ENCODE data around the gene MAP7. TPM values are rescaled to one million over a fixed set of nuclear protein-coding genes. Genes with fewer than 3 reads are reported as not detected.

MAP7 gene
- total RNA-seq, 2 experiments from 2014 or later: 0.78 to 1.0 TPM

DNA sequence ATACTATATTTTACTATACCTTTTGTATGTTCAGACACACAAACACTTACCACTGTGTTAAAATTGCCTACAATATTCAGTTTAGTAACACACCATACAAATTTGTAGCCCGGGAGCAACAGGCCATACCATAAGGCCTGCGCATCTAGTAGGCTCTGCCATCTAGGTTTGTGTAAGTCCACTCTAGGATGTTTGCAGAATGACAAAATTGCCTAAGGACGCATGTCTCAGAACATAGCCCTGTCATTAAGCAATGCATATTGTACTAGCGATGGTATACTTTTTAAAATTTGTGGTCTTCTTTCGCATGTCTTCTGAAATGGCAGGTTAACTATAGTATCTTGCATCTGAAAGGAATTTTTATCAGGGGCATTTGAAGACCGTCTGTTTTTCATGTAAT is 26.6 kb upstream of the MAP7 start:
- peaks cover 24% of the 10 kb centered on the region for H3K36me3 Mint-ChIP-seq
- H3K9me3 Mint-ChIP-seq: peaks cover 4% of the 10 kb centered on the region
- no peak overlapping the region for H3K27ac Mint-ChIP-seq
- DNase-seq: no peak
- H3K4me3 Mint-ChIP-seq: no peak overlapping the region
- H3K27me3 Mint-ChIP-seq: no peaks in the 10 kb centered on the region
- H3K4me1 Mint-ChIP-seq: no peaks in the 10 kb centered on the region

- H3K27me3 Mint-ChIP-seq: no peaks in the 10 kb centered on the region
- no peak overlapping the region for H3K27ac Mint-ChIP-seq
- peaks cover 10% of the 10 kb centered on the region for H3K9me3 Mint-ChIP-seq
- DNase-seq: no peak
- no peak overlapping the region for H3K4me3 Mint-ChIP-seq
- no peaks in the 10 kb centered on the region for H3K4me1 Mint-ChIP-seq
- peaks cover 31% of the 10 kb centered on the region for H3K36me3 Mint-ChIP-seq
Observed at GRCh38 chr6:136571496-136571895, 21.3 kb upstream of the MAP7 start.

DNA sequence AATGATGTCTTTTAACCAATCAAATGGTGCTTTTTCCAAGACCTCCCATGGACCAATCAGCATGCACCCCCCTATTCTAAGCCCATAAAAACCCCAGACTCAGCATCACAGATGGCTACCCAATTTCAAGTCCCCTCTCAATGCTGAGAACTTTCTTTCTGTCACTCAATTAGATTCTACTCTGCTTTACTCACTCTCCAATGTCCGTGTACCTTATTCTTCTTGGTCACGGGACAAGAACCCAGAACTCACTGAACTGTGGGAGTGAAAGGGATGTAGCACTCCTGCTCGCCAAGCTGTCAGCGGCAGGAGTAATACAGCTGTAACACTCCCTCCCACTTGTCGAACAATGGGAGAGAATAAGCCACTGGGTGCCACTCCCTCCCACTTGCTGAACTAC is 20.8 kb upstream of the MAP7 start:
- H3K4me3 Mint-ChIP-seq: no peak overlapping the region
- H3K9me3 Mint-ChIP-seq: peaks cover 10% of the 10 kb centered on the region
- H3K4me1 Mint-ChIP-seq: no peaks in the 10 kb centered on the region
- H3K27ac Mint-ChIP-seq: no peak overlapping the region
- no peaks in the 10 kb centered on the region for H3K27me3 Mint-ChIP-seq
- no peak for DNase-seq
- H3K36me3 Mint-ChIP-seq: peaks cover 31% of the 10 kb centered on the region

DNA sequence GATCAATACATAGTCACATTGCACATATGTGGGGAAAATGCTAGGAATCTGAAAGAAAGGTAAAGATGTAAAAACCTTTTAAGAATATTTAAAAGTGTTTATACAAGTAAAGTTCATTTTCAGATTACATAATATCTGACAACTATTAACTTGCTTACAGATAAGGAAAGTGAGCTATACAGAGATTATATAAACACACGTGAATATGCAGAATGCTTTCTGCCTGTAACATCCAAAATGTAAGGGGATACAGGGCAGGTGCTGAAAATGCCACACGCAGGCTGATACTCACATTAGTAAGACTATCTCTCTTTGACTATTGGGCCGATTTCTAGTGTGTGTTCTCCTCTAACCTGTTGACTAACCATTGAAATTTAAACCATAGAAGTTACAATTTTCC is 17.9 kb upstream of the MAP7 start:
- Mint-ChIP-seq H3K27me3 (no peaks in the 10 kb centered on the region), H3K27ac (no peak overlapping the region), H3K4me3 (no peak overlapping the region), H3K36me3 (peaks cover 17% of the 10 kb centered on the region), H3K9me3 (peaks cover 6% of the 10 kb centered on the region), H3K4me1 (no peaks in the 10 kb centered on the region)
- no peak for DNase-seq

- no peaks in the 10 kb centered on the region for H3K27me3 Mint-ChIP-seq
- no peak for DNase-seq
- no peaks in the 10 kb centered on the region for H3K4me1 Mint-ChIP-seq
- no peak overlapping the region for H3K4me3 Mint-ChIP-seq
- peaks cover 16% of the 10 kb centered on the region for H3K36me3 Mint-ChIP-seq
- no peak overlapping the region for H3K27ac Mint-ChIP-seq
- peaks cover 6% of the 10 kb centered on the region for H3K9me3 Mint-ChIP-seq
Observed at GRCh38 chr6:136567688-136568087, 17.5 kb upstream of the MAP7 start.

- no peak overlapping the region for H3K27ac Mint-ChIP-seq
- peaks cover 16% of the 10 kb centered on the region for H3K36me3 Mint-ChIP-seq
- DNase-seq: no peak
- no peaks in the 10 kb centered on the region for H3K4me1 Mint-ChIP-seq
- peaks cover 6% of the 10 kb centered on the region for H3K9me3 Mint-ChIP-seq
- H3K27me3 Mint-ChIP-seq: no peaks in the 10 kb centered on the region
- H3K4me3 Mint-ChIP-seq: no peak overlapping the region
Observed at GRCh38 chr6:136566851-136567250, 16.6 kb upstream of the MAP7 start.

- Mint-ChIP-seq H3K4me1 (no peaks in the 10 kb centered on the region), H3K27me3 (no peaks in the 10 kb centered on the region), H3K9me3 (no peaks in the 10 kb centered on the region), H3K36me3 (peaks cover 13% of the 10 kb centered on the region), H3K4me3 (no peak overlapping the region), H3K27ac (no peak overlapping the region)
- DNase-seq: no peak
Observed at GRCh38 chr6:136566007-136566487, 15.8 kb upstream of the MAP7 start.

DNA sequence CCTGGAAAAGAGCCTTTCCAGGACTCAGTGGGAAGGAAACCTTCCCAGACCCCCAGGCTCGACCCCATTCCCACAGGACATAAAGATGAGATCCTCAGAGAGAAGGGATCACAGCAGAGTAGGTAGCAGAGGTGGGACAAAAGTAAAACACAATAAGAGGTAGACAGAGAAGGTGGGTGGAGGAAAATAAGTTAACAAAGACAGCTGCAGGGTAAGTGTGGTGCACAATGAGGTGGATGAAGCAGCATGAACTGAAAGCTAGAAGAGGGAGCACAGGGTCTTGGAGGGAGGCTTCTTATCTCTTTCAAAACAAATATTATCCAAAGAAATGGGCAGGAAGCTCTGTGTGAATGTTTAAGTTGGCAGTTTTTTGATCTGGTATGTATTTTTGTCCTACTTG is 14.0 kb upstream of the MAP7 start:
- no peaks in the 10 kb centered on the region for H3K4me1 Mint-ChIP-seq
- no peaks in the 10 kb centered on the region for H3K27me3 Mint-ChIP-seq
- no peak overlapping the region for H3K27ac Mint-ChIP-seq
- H3K9me3 Mint-ChIP-seq: no peaks in the 10 kb centered on the region
- H3K36me3 Mint-ChIP-seq: peaks cover 10% of the 10 kb centered on the region
- no peak overlapping the region for H3K4me3 Mint-ChIP-seq
- DNase-seq: no peak

- H3K27ac Mint-ChIP-seq: no peak overlapping the region
- peaks cover 10% of the 10 kb centered on the region for H3K36me3 Mint-ChIP-seq
- no peaks in the 10 kb centered on the region for H3K9me3 Mint-ChIP-seq
- H3K4me1 Mint-ChIP-seq: no peaks in the 10 kb centered on the region
- no peaks in the 10 kb centered on the region for H3K27me3 Mint-ChIP-seq
- no peak for DNase-seq
- no peak overlapping the region for H3K4me3 Mint-ChIP-seq
Observed at GRCh38 chr6:136563386-136564152, 13.3 kb upstream of the MAP7 start.

- Mint-ChIP-seq H3K27me3 (no peaks in the 10 kb centered on the region), H3K9me3 (no peaks in the 10 kb centered on the region), H3K36me3 (peaks cover 15% of the 10 kb centered on the region)
Observed at GRCh38 chr6:136562211-136562610, 12.0 kb upstream of the MAP7 start.

DNA sequence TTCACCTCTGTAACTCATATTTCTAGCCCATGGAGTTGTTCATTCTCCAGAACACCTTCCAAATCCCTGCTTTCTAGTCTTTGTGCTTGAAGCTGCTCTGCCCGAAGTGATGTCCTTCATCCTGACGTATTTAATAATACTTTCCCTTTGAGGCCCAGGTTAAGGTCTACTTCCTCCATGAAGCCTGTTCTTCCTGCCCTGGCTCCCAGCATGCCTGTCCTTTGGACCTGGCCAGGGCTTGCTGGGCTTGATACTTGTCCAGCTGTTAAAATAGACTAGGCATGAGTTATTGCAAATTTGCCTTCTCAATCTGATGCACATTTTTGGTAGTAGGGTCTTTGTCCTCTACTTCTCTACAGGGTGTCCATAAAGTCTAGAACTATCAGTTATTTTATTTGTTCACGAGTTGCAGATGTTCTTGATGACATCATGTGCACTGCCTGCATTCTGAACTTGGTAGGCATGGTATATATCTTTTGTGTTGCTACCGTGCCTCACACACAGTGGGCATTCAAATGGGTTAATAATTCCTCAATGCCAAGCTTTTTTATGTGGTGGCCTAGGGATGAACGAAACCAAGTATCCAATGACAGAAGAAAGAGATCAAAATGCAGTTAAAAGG is 3.1 kb upstream of the MAP7 start:
- no peak overlapping the region for H3K4me3 Mint-ChIP-seq

More at GRCh38 chr6:136562211-136562610, 12.0 kb upstream of the MAP7 start:
- Mint-ChIP-seq H3K4me1 (no peaks in the 10 kb centered on the region), H3K4me3 (no peak overlapping the region), H3K27ac (no peak overlapping the region)
- no peak for DNase-seq

DNA sequence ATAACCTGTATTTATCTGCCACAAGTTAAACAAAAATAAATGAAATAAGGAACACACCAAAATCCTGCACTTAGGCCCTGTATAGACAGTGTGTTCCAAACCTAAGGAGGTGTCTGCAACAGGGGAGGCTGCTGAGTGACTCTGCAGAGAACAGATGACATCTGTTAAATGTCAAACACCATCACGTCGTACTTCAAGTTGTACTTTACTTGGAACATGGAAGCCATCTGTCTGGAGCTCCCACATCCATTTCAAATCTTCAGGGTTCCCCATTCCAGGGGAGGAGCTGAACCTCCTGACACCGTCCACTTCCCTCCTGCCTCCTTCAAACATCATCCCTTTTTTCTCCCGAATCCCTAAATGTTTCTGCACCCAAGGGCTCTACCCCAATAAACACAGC is 1.8 kb upstream of the MAP7 start:
- H3K27ac Mint-ChIP-seq: no peak overlapping the region
- H3K4me3 Mint-ChIP-seq: no peak overlapping the region
- no peaks in the 10 kb centered on the region for H3K9me3 Mint-ChIP-seq
- DNase-seq: no peak
- peaks cover 50% of the 10 kb centered on the region for H3K27me3 Mint-ChIP-seq
- no peaks in the 10 kb centered on the region for H3K36me3 Mint-ChIP-seq
- H3K4me1 Mint-ChIP-seq: no peaks in the 10 kb centered on the region

More for the DNA sequence above, 3.1 kb upstream of the MAP7 start:
- peaks cover 38% of the 10 kb centered on the region for H3K27me3 Mint-ChIP-seq
- no peak overlapping the region for H3K27ac Mint-ChIP-seq
- H3K36me3 Mint-ChIP-seq: peaks cover 5% of the 10 kb centered on the region
- no peaks in the 10 kb centered on the region for H3K9me3 Mint-ChIP-seq
- DNase-seq: no peak
- H3K4me1 Mint-ChIP-seq: no peaks in the 10 kb centered on the region

- H3K27ac Mint-ChIP-seq: no peak overlapping the region
- H3K9me3 Mint-ChIP-seq: no peaks in the 10 kb centered on the region
- no peak for DNase-seq
- no peak overlapping the region for H3K4me3 Mint-ChIP-seq
- H3K27me3 Mint-ChIP-seq: peaks cover 60% of the 10 kb centered on the region
- H3K36me3 Mint-ChIP-seq: no peaks in the 10 kb centered on the region
- no peaks in the 10 kb centered on the region for H3K4me1 Mint-ChIP-seq
Observed at GRCh38 chr6:136551103-136551502, 881 bp upstream of the MAP7 start.

DNA sequence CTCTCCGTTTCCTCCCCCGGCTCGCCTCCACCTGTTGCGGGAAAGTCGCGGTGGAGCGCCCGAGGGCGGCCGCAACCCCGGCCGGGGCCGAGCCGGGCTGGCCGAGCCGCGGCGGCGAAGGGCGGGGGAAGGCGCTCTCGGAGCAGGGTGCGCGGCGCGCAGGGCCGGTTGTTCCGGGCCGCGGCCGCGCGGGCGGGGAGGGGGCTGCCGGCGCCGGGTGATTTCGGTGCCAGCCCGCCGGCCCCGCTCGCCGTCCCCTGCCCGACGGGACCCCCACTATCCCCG is 235 bp downstream of the MAP7 start:
- peaks cover 69% of the 10 kb centered on the region for H3K27me3 Mint-ChIP-seq
- peak overlapping the region; percentile 23 for H3K4me3 Mint-ChIP-seq
- no peaks in the 10 kb centered on the region for H3K36me3 Mint-ChIP-seq
- H3K27ac Mint-ChIP-seq: no peak overlapping the region
- no peaks in the 10 kb centered on the region for H3K4me1 Mint-ChIP-seq
- no peaks in the 10 kb centered on the region for H3K9me3 Mint-ChIP-seq
- no peak for DNase-seq

- Mint-ChIP-seq H3K27ac (no peak overlapping the region), H3K4me3 (peak overlapping the region; percentile 57)
- DNase-seq: peak; percentile 1
Observed at GRCh38 chr6:136549300-136550044, 750 bp downstream of the MAP7 start.

More at GRCh38 chr6:136549300-136550044, 750 bp downstream of the MAP7 start:
- Mint-ChIP-seq H3K4me1 (no peaks in the 10 kb centered on the region), H3K36me3 (no peaks in the 10 kb centered on the region), H3K9me3 (no peaks in the 10 kb centered on the region), H3K27me3 (peaks cover 74% of the 10 kb centered on the region)
